ENCODE data around the gene CXCR2.

GRCh38 chr2:218180467-218181114, 54.8 kb downstream of the CXCR2 start:
- TF ChIP-seq CTCF (tag by site-specific recombination; IDR thresholded peaks at IDR 0.05) = no peak
- no peak for TF ChIP-seq ZNF792 (tag by site-specific recombination; IDR thresholded peaks at IDR 0.05)
- TF ChIP-seq MZF1 (tag by site-specific recombination; IDR thresholded peaks at IDR 0.05; ENCODE audit: borderline replicate concordance) = no peak
- no peak for TF ChIP-seq ZNF391 (tag by site-specific recombination; IDR thresholded peaks at IDR 0.05; ENCODE audit: borderline replicate concordance, low read depth)
- no peak for TF ChIP-seq ZNF398 (tag by site-specific recombination; IDR thresholded peaks at IDR 0.05)
- no peak for TF ChIP-seq ZBTB21 (tag by site-specific recombination; IDR thresholded peaks at IDR 0.05)
- TF ChIP-seq ZNF544 (tag by site-specific recombination; IDR thresholded peaks at IDR 0.05) = no peak
- no peak for TF ChIP-seq OSR2 (tag by site-specific recombination; IDR thresholded peaks at IDR 0.05)
- TF ChIP-seq ZNF211 (tag by site-specific recombination; IDR thresholded peaks at IDR 0.05; ENCODE audit: low read depth) = no peak

Measured in HEK293 (cell line).